ENCODE results near the gene PDE4D. TPM values are rescaled to one million over a fixed set of nuclear protein-coding genes. Genes with fewer than 3 reads are reported as not detected.

The PDE4D gene
- total RNA-seq, 1 experiment from 2014 or later = 291 TPM

DNA sequence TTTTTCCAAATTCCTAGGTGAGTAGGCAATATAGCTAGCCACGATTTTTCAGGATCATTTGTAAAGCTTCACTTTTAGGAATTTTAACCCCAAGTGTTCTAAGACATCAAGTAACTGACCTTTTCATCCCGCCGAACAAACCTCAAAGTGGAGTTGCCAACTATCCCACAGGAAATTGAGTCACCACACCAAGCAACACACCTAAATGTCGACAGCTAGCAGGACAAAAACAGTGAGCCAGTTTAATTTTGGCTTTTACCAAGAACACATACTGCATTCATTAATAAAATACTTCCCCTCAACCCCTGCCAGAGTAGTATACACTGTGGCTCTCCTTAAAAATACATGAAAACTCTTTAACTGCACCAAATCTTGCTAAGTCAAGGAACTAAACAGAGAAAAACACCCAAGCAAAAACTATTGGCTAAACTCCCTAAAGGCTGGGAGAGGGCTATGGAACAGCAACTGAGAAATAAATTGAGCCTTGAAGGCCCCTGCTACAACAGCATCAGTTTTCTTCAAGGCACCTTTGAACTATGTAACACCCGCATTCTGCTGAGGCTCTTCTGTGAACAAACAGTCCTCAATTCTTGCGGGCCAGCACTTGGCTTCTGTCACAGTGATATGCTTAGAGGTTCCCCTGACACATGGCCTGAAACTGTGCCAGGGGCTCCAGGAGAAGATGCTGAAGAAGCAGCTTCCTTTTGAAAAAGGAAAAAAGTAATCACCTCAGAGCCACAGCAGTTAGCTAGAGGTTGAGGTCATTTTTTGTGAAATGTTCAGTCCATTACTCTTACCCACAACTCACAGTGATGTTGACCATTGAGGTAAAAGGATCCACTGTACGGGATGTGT lies 851.1 kb downstream of the PDE4D start:
- DNase-seq (ENCODE audit: extremely low read depth, low read depth) = peak; percentile 30

DNA sequence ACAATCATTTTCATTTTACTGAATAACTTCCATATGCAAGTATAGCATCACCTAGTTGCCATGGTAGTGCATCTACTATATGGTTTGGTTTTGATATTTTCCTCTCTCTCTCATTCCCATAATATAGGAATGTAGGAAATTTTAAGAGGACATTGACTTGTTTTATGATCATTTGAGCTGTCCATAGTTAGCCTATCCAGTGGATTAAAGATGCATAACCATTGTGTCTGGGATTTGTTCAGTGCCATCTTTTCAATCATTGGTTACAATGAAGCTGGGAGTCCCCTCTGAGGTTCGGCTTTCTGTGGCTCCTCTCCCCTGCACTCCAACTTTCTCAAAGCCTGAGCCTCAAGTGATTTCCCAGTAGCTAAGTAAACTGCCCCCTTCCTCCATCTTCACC lies 852.2 kb downstream of the PDE4D start:
- no peak for DNase-seq (ENCODE audit: extremely low read depth, low read depth)

DNA sequence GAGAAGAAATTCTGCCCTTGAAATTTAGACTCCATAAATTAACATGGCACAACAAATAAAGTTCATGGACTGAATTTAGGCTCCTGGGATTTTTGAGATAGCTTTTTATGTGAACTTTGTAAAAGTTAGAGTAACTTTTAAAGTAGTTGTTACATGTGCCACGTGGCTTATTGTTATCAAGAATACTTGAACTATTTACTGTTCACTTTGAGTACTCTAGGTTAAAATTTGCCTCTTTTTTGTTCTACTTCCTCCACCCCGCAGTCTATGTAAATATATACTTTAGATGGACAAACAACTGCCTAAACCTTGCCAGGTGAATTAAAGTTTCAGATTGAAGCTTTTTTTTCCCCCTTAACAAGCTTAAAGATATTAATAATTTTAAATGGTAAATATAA lies 852.7 kb downstream of the PDE4D start:
- no peak for DNase-seq (ENCODE audit: extremely low read depth, low read depth)

DNA sequence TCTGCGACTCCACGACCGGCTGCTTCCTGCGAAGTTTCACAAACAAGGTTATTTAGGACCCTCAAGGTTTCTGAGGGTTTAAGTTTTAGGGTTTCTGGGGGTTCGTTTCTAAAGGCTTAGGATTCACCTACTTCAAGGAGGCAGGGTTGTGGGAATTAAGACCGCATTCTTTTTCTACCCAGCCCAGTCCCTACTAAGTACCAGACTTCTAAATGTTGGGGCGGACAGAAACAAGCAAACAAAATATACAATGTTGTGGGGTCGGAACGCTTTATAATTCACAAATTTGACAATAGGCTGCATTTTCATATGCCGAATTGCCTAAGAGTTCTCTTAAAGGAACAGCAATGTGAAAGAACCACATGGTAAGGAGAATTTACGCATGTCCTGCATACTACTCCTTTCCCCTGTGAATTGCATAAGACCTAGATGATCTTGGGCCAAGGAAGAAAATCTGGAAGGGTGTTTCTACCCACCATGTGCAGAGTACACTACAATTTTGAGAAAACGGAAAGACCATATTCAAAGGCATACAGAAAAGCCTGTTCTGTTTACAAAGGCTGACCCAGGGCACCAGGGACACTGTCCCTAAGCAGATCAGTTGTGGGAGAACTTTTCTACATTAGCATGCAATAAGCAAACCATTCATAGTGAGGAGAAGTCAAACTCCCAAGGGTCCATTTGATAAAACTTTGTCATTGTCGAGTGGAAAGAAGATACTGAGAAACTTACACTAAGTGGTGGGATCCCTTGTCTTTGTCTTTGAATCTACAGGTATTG lies 853.3 kb downstream of the PDE4D start:
- peak; percentile 63 for DNase-seq (ENCODE audit: extremely low read depth, low read depth)

DNA sequence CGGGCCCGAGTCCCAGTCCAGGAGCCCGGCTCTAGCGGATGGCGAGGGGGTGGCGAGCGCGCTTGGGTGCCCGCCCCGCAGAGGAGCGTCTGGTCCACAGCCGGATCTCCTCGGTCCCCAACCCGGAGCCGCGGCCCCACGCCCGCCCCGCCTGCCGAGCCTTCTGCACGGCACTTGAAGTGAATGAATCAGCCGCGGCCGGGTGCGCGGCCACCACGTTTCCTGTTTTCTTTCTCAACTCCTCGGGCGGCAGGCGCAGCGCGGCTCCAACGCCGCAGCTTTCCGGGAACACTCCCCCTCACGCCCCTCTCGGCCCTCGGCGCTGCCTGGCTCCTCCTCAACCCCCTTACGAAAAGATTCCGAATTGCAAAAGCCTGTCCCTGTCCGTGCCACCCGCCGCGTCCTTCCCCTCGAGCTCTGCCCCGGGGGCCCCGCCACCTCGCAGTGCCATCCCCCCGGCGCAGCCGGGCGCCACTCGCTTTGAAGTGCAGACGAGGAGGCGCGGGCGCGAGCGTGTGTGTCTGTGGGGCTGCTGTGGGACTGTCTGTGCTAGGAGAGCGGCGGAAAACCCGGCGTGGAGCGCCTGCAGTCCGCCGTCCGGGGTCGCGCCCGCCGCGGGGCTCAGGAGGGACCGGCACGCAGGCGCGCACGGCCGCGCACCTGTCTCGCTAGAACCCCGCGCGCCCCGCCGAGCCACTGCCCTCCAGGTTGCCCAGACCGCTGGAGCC lies 854.1 kb downstream of the PDE4D start:
- DNase-seq (ENCODE audit: extremely low read depth, low read depth) = peak; percentile 68

DNA sequence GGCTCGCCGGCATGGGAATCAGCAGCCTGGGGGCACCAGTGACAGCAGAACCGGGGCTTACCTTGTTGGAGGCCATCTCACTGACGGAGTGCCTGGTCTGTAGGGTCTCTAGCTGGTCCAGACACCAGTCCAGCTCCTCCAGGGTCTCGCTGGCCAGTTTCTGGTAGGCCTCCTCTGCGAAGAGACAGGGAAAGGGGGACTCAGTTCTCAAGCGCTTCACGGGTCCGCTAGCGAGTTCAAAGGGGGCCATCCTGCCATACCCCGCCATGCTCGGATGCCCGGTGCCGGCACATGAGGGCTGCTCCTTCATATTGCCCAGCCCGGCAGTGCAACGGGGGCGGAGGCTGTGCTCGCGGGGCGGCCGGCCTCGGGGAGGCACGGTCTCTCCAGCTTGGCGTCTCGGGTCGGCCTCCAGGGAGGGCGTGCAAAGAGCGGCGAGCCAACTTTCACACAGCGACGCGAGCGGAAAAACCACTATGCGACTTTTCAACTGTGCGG lies 854.7 kb downstream of the PDE4D start:
- DNase-seq (ENCODE audit: extremely low read depth, low read depth) = no peak

DNA sequence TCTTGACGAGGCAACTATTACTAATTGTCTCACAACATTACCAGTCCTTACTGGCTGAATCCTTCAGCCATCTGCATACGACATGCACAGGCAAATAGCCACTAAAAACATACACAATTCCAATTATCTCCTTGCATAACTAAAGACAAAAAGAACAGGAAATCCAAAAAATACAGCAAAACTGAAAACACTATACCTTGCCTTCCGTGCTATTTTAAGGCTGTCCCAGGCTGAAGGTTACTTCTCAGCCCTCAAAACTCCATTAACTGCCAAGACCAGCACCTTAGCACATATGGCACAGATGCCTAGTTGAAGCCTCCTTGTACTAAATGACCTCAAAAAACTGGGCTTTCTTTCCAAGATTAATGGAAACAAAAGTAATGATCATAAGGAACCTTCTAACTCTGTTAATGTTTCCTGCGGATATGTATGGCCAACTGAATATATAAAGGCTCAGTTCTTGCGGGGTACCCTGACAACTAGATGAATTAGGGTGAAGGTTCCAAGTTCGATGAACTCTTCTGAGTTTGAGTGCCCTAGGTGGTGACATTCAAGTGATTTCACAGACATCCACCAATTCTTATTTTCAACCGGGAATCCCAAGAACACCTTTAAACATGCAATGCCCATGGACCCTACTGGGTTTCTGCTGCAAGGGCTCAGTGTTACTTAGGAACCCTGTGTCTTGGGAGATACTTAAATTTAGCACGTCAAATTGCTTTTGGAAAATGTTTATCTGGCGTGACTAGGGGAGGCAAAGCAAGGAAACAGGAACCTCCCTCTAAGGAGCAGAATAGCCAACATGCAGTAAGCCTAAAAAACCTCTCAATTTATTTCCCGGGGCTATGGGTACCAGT lies 855.4 kb downstream of the PDE4D start:
- peak; percentile 24 for DNase-seq (ENCODE audit: extremely low read depth, low read depth)

DNA sequence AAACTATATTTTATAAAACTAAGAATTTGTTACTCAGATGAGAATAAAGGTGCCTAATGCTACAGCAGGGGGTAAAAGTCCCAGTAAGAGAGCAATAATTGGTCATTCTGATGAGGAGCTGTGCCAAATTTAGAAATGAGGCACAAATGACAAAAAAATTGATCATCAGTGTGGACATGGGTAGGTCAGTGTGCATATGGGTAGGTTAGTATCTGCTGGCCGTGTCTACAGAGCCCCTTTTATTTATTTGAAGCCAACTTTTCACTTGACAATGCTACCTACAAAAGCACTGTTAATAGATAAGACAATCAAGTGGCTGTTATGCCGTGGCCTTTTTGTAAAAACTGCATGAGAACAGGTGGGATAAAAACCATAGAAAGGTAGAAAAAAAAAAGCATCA lies 856.1 kb downstream of the PDE4D start:
- no peak for DNase-seq (ENCODE audit: extremely low read depth, low read depth)

DNA sequence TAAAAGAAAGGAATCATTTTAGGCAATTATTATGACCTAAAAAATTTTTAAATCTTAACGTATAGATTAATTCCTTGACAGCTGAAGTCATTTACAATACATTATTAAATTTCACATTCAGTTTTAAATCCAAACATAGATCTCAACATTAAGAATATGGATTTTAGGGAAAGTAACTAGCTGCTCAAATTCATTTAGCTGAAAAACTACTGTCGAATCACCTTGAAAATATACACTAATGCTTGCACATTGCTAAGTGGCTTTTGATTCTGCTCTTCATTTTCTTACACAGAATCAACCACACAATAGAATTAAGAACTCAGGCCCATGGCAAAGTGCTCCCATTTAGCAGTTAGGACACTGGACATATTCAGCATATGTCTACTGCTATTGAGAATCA lies 856.5 kb downstream of the PDE4D start:
- no peak for DNase-seq (ENCODE audit: extremely low read depth, low read depth)

DNA sequence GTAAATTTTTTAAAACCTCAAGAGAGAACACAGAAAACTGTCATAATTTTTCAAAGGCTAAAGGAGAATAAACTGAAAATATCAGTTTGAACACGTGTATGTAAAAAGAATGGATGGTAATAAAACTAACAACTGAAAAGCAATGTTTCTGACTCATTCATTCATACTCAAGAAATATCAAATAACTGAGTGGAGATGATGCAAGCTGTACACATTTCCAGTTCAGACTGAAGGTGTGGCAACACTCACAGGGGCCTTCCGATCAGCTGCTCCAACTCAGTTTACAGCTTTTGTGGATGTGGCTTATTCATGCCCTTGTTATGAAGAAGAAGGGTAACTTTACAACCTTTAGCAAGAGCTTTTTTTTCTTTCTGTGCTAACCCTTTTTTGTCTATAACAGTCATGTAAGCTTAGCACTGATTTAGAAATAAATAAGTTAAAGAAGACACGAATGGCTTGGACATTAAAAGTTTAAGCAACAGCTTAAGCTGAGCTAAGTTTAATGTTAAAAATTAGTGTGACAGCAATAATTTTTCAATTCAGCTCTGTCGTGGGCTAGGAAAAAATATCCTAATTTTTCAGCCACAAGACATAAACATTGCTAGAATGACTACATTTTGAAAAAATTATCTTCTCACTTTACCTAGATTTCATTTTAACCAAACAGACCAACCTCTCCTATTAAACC lies 857.1 kb downstream of the PDE4D start:
- DNase-seq (ENCODE audit: extremely low read depth, low read depth) = peak; percentile 92

DNA sequence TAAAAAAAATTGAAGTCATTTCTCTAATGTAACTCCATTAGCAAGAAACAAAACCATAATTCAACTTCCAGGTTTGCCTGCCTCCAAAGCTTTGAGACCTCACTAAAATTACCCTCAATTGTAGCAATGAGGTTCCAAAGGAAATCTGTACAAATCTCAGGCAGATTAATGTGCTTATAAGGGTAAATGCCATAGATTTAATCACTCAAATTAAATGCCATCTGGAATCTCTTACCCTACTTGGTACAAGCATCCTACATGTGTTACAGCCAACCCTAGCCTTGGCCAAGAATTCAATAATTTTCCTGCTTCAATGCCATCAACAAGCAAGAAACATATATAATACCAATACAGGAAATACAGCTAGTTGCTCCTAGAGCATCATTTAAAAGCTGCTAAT lies 857.8 kb downstream of the PDE4D start:
- no peak for DNase-seq (ENCODE audit: extremely low read depth, low read depth)

DNA sequence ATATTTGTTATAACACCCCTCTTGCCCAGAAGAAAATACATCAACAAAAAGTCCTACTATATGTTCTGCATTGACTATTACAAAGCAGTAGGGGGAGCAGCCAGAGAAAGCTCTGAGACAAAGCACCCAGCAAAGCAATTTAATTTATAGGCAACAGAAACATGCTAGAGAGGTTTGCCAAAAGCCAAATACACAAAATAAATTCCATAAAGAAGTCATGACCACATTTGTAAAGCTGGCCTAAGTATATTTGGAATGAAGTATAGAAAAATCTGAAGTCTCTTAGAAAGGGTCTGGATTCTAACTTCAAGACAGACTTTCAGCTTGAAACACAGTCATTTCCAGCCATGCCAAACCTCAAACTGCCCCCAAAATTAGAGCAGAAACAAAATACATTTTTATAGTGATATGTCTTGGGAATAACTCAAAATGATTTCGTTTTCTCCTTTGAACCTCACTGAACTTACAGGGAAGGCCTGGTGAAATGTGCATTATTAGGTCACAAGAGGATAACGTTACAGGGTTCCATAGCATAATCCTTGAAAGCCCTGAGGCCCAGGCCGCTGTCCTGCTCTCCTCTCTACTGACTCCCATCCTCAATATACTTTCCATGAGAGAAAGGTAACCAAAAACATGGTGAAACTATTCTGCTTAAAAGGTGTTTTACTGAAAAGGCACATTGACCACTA lies 858.9 kb downstream of the PDE4D start:
- DNase-seq (ENCODE audit: extremely low read depth, low read depth) = peak; percentile 62

DNA sequence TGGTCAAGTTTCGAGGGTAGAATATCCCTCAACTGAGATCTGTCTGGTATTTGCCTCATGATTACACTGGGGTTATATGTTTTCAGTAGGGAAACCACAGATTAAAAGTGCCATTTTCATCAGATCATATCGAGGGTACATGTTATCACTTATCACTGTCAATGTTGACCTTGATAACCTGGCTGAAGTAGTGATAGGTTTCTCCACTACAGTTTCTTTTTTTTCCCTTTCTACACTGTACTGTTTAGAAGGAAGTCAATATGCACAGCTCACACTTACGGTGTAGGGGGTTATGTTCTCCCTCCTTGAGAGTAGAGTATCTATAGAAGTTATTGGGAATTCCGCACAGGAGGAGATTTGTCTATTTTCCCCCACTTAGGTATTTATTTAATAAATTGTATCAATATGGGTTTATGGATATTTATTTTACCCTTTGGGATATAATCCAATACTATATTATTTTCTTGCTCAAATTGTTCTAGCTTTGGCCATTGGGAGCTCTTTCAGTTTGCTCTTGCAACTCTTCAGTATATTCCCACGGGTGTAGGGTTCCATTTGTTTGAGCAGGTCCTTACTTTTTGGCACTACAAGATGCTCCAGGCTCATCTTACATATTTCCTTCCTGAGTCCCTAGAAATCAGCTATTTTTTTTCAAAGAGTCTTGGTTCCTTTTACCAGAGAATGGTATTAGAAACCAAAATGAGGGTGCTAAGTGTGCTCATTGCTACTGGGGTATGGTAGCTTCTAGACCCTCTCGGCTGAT lies 866.2 kb downstream of the PDE4D start:
- DNase-seq (ENCODE audit: extremely low read depth, low read depth) = no peak

DNA sequence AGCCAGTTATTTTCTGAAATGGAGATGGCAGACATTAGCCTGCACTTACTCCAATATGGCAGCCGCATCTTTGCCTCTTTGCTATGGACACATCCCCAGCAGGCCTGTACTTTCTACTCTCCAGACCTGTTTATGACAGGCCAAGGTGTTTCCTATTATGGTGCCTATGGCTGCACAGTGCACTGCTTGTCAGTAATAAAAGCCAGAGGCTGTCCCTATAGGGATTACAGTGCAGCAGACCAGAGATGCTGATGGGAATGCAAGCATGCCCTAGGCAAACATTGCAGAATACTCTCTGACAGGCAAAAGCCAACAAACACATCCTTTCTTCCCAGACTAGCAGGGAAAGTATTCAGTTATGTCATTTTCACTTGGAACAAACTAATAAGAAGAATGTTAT lies 867.8 kb downstream of the PDE4D start:
- DNase-seq (ENCODE audit: extremely low read depth, low read depth) = no peak

DNA sequence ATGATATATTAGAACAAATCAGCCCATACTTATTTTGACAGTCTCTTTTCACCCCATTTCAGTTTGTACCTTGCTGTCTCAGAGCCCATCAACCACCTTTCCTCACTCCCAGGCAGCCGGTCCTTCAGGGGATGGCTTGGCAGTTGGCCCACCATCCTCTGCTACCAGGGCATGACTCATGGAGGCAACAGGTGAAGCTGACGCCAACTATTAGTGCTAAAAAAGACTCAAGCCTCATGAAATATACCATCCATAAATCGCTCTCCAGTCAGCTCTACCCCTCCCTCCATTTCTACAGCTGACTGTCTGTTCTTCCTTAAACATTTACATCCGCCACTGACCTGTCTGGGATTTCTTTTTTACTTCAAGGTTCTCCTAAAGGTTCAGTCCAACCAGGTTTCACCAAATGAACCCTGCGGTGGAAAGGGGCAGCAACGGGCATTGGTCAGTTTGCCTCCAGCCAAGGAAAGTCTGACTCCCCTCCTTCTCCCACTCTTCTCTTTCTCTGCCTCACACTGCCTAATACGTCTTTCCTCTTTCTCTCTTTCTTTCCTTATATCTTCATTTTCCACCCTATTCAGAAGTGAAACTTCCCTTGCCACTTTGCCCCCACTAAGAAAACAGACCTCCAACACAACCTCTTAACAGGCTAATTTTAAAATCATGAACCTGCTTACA lies 871.5 kb downstream of the PDE4D start:
- DNase-seq (ENCODE audit: extremely low read depth, low read depth) = no peak

DNA sequence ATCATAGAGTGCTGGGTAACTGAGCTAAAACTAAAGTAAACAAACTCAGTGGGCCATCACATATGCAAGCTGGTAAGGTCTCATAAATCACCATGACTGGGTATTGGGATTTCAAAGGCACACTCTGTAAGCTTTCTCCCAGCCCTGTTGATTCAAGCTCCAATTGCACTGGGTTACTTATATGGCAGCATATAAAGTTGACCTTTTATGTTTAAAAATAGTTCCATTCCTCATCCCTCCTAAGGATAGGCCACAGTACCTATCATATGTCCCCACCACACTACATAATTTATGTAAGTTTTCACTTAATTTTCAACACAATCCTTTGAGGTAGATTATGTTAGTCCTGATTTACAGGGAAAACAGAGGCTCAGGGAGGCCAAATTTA lies 872.2 kb downstream of the PDE4D start:
- no peak for DNase-seq (ENCODE audit: extremely low read depth, low read depth)

DNA sequence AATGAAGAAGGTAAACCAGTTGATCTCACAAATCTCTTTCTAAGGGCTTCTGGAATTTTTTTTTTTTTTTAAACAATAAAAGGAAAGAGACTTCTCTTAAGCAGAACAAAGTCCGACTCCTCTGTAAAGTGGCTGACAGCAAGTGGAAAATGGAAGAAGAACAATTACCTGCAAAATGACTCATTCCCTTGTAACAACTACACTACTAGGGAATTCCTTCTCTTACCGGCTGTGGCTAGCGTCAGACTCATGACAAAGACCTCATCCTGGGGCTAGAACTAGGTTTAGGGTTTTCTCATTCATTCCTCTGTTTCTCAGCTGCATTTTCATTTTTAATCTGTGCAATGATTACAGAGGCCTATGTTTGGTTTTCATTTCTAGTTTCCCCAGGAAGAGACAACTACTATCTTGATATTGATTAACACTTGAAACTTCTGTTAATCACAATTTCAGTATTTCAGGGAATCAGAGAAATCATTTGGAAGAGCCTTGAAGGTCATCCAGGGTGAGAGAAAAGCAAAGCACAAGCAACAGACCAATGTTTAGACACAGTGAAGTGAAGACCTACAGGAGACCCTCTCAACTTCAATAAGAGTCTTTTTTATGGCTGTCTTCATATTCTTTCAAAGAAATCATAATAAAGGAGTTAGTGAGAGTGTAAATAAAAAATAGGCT lies 872.8 kb downstream of the PDE4D start:
- DNase-seq (ENCODE audit: extremely low read depth, low read depth) = no peak
